Activated gamma-delta T cell treated with anti-CD3 and anti-CD28 coated beads, Interleukin-2, amount 50 U/mL, for 16 hours (primary cell): ENCODE data around the gene HMGB1.
"Not testable (repeated sequence)": the region's sequence is repeated elsewhere in the genome, so short reads cannot be mapped to it uniquely, and the experiment has no call there.

ENCODE experiments used
- DNase-seq: peaks from one replicate; pipeline ENCODE4 v3.0.0-alpha.2; 2020; ENCODE audit warnings: low read depth

HMGB1 gene

GRCh38 chr13:30466358-30466714 lies 600 bp upstream of the HMGB1 start:
- DNase-seq = no peak

GRCh38 chr13:30465343-30465592 lies 468 bp downstream of the HMGB1 start:
- no peak for DNase-seq

DNA sequence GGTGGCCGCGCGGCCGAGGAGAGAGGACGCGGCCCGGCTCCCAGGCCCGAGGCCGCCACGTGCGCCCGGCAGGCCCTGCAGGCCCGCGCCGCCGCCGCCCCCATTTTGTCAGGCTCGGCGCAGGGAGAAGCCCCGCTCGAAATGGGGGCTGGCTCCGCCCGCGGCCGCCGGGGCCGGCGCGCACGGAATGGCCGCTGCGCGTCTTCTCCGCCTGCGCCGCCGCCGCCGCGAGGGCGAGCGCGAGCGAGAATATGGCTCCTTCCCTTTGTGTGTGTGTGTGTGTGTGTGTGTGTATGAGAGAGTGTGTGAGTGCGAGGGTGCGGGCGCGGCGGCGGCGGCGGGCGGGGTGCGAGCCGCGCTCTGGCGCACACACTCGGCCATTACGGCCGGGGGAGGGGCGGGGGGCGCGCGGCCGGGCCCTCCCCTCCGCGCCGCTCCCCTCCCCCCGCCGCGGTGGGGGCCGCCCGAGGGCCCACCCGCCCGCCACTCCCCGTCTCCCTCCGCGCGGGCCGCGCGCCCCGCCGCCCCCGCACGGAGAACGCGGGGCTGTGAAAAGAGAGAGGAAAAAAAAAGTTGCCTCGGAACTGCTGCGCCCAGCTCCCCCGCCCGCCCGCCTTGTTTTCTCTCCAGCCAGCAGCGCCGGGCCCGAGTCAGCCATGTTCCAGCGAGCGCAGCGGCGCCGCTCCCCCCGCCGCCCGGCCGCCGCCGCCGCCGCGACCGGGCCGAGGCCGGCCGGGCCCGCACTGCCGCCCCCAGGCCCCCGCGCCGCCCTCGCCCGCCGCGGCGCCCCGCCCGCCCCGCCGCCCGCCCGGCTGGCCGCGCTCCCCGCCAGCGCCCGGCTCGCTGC lies 1.0 kb downstream of the HMGB1 start:
- peak; percentile 72 for DNase-seq

DNA sequence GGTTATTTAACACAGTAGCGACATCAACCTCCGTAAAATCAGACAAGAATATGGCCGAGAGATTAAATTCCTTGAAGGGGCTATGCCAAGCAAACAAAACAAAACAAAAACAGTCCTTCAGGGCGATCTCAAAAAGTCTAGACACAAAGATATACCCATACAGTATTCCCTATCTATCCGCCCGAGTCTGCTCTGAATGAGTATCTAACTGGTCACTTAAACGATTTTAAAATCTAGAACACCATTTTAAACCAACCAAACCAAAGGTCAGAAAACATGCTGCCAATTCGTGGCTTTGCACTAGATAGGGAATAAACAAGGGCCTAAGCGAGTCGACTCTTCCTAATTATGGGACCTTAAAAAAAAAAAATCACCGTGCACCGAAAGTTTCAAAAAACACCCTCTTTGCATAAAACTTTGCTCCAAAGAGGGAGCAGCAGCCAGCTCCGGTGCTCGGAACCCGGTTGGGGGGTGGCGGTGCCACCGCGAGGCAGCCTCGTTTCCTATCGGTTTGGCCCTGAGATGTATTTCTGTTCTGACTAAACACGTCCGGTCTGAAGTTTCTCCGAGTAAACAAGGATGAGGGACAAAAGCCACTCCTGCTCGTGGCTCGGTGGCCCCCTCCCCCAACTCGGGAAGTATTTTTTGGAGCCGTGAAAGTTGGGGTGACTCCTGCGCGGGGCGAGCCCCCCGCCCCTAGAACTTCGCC lies 1.8 kb downstream of the HMGB1 start:
- peak; percentile 60 for DNase-seq

DNA sequence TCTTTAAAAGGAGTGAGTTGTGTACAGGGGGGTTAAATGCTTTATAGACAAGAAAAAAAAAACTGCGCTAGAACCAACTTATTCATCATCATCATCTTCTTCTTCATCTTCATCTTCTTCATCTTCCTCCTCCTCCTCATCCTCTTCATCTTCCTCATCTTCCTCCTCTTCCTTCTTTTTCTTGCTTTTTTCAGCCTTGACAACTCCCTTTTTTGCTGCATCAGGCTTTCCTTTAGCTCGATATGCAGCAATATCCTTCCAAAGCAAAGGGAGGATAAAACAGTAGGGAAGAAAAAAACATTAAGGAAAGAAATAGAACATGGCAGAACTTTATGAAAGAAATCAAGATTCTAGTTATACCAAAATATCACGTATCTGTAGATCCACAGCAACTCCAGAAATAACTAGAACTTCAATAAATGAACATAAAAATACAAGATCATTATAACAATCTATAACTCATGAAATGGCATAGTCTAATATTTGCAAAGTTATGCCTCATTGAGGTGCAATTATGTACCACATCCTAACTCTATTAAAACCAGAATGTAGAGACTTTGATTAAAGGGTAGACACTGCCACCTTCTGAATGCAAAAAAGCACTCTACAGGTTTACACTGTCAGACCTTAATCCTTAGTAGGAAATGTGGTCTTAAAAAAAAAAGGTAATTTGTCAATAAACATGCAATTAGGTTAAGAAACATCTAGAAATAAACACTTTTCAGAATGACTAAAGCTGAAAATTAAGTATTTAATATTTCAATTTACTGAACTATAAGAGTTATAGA lies 4.3 kb downstream of the HMGB1 start:
- not testable (repeated sequence) for DNase-seq

DNA sequence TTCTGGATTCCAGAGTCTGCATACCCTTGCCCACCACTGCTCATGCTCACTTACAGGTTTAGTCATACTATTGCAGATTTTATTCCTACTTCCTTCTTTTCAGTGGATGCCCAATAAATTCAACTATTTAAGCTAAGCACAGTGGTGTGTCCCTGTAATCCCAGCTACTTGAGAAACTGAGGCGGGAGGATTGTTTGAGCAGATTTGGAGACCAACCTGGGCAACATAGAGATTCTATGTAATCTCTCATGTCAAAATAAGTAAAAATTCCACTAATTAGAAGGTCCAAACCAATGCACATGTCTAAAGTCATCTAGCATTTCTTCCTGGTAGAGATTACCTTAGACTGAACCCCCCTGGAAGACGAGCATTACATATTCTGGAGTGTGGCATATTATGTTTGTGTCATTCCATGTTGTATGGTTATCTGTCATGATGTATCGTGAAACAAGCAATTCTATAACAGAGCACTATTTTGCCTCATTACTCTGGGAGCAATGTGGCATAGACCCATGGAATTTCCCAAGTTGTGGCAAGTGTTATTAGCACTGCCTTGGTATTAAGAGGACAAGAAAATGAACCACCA lies 8.3 kb downstream of the HMGB1 start:
- DNase-seq = no peak

- no peak for DNase-seq
These were observed 9.4 kb downstream of the HMGB1 start for GRCh38 chr13:30456290-30456689.

GRCh38 chr13:30454991-30455390 lies 10.7 kb downstream of the HMGB1 start:
- DNase-seq = no peak

GRCh38 chr13:30453727-30454126 lies 12.0 kb downstream of the HMGB1 start:
- no peak for DNase-seq

DNA sequence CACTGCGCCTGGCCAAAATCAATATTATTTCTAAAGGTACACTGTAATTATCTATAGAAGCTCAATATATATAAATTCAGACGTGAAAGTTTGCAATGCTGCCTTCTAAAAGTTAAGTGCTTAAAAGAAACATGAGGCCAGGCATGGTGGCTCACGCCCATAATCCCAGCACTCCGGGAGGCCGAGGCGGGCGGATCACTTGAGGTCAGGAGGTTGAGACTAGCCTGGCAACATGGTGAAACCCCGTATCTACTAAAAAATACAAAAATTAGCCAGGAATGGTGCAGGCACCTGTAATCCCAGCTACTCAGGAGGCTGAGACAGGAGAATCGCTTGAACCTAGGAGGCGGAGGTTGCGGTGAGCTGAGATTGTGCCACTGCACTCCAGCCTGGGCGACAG lies 14.3 kb downstream of the HMGB1 start:
- not testable (repeated sequence) for DNase-seq

DNA sequence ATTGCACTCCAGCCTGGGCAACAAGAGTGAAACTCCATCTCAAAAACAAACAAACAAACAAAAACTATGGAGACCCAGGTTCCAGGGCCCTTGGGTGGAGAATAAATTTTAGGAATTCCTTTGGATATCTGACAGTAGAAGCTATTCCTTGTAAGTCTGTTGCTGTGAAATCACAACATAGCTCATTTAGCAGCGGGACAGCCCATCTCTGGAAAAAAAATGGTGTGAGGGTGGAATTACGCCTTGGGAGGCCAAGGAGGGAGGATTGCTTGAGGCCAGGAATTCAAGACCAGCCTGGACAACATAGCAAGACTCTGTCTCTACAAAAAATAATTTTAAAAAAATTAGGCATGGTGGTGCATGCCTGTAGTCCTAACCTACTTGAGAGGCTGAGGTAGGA lies 15.7 kb downstream of the HMGB1 start:
- DNase-seq = no peak

- DNase-seq = no peak
These were observed 17.3 kb downstream of the HMGB1 start for GRCh38 chr13:30448441-30448840.

DNA sequence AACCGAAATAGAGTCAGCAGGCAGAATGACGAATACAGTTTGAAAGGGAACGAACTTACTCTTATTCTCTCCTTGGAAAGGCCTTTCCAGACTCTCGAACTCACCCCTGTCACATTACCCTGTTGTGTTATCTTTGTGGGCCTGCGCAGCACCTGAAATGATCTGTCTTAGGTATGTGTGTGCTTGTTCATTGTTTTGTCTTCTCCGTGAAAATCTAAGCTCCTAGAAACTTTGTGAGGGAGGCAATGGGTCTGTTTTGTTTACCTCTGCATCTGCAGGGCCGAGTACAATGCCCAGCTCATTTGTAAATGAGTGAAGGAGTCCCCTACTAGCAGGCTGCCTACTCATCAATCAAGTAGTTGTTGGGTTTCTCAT lies 19.6 kb downstream of the HMGB1 start:
- no peak for DNase-seq

GRCh38 chr13:30443957-30444404 lies 21.8 kb downstream of the HMGB1 start:
- no peak for DNase-seq

- DNase-seq = not testable (repeated sequence)
These were observed 22.2 kb downstream of the HMGB1 start for GRCh38 chr13:30443491-30443890.

GRCh38 chr13:30442926-30443325 lies 22.8 kb downstream of the HMGB1 start:
- no peak for DNase-seq

GRCh38 chr13:30440910-30441703 lies 24.6 kb downstream of the HMGB1 start:
- DNase-seq = no peak

GRCh38 chr13:30438286-30438685 lies 27.4 kb downstream of the HMGB1 start:
- no peak for DNase-seq

- DNase-seq = no peak
These were observed 28.6 kb downstream of the HMGB1 start for GRCh38 chr13:30437177-30437576.

- no peak for DNase-seq
These were observed 29.8 kb downstream of the HMGB1 start for GRCh38 chr13:30435911-30436451.

DNA sequence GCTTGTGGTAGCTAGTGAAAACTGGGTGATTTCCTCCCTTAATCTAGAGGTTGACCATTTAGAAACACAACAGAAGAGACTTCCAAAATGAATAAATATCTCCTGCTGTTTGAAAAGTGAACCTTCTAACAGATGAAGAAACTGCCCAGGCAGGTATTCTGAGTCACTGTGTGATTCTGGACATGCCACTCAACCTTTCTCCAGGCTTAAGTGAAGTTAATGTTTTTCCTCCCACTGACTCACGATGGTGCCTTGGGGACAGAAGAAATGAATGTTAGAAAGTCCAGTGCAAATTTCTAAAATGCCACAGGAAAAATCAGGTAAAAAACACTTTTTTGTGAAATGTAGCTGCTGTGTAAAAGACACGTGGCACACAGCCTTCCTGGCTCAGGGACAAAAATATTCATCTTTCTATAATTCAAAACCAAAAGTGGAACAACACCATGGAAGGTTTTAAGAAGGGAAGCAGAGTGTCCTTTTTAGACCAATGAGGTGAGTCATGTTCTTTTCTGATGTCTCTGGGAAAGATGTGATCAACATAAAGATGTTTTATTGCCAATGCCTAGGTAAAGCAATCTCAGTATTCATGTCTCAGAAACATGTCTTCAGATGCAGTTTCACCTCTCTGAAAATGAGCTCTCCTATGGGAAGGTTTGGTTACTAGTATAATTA lies 34.3 kb downstream of the HMGB1 start:
- DNase-seq = no peak
